GM12891 (cell line): ENCODE measurements around the gene EPS8L2.

ENCODE experiments used
- POLR2A ChIP-seq: IDR thresholded peaks from 2 replicates; pipeline ENCODE4 v1.6.1; 2011; ENCODE audit warnings: low read depth, low read length, control low read depth
- POLR2AphosphoS5 ChIP-seq: IDR thresholded peaks from 2 replicates; pipeline ENCODE4 v1.6.1; 2011; ENCODE audit warnings: low read depth, low read length, control low read depth
- TAF1 ChIP-seq: IDR thresholded peaks from 2 replicates; pipeline ENCODE4 v1.6.1; 2011; ENCODE audit warnings: low read depth, low read length, control low read depth

GRCh38 chr11:706957-707816 lies 1.2 kb downstream of the EPS8L2 start:
- no peak for TF ChIP-seq POLR2A
- no peak for TF ChIP-seq POLR2AphosphoS5
- TF ChIP-seq TAF1, result no peak
